IPS-20b (cell line): ENCODE measurements around the gene ANKK1.

Source experiments
- H3K27ac ChIP-seq: one replicate; pipeline ENCODE4 v1.5.1; 2013; ENCODE audit warnings: low read length
- H3K27me3 ChIP-seq: 2 replicates; pipeline ENCODE4 v1.6.1; 2013; ENCODE audit warnings: mild to moderate bottlenecking, low read length, inconsistent platforms; ENCODE audit not compliant: insufficient read depth
- H3K36me3 ChIP-seq: 2 replicates; pipeline ENCODE4 v1.6.1; 2013; ENCODE audit warnings: low read depth, mild to moderate bottlenecking, inconsistent platforms, low read length, moderate library complexity; ENCODE audit not compliant: insufficient read depth
- H3K4me1 ChIP-seq: 2 replicates; pipeline ENCODE4 v1.6.1; 2013; ENCODE audit warnings: mild to moderate bottlenecking, control low read depth, inconsistent platforms, low read length, moderate library complexity; ENCODE audit not compliant: insufficient read depth
- H3K4me3 ChIP-seq: 2 replicates; pipeline ENCODE4 v1.5.1; 2013; ENCODE audit warnings: mild to moderate bottlenecking, low read length, inconsistent platforms
- H3K9ac ChIP-seq: 2 replicates; pipeline ENCODE4 v1.6.1; 2013; ENCODE audit warnings: low read depth, mild to moderate bottlenecking, inconsistent platforms, low read length, moderate library complexity
- H3K9me3 ChIP-seq: 2 replicates; pipeline ENCODE4 v1.6.1; 2013; ENCODE audit warnings: mild to moderate bottlenecking, low read depth, low read length, inconsistent platforms; ENCODE audit not compliant: insufficient read depth

Gene ANKK1

GRCh38 chr11:113384551-113384950 is 3.0 kb upstream of the ANKK1 start:
- Histone ChIP-seq H3K36me3 (no peaks in the 10 kb centered on the region), H3K9me3 (no peaks in the 10 kb centered on the region), H3K9ac (no peak overlapping the region), H3K27ac (no peak overlapping the region), H3K4me3 (no peak overlapping the region), H3K27me3 (peaks cover 9% of the 10 kb centered on the region), H3K4me1 (0 out of 2 replicates have a peak, but pooled peaks cover under 1% of the 10 kb centered on the region)

- Histone ChIP-seq H3K27me3 (peaks cover 9% of the 10 kb centered on the region), H3K4me1 (0 out of 2 replicates have a peak, but pooled peaks cover 2% of the 10 kb centered on the region), H3K27ac (no peak overlapping the region), H3K4me3 (no peak overlapping the region), H3K9ac (no peak overlapping the region), H3K36me3 (no peaks in the 10 kb centered on the region), H3K9me3 (no peaks in the 10 kb centered on the region)
These were observed 1.8 kb upstream of the ANKK1 start for GRCh38 chr11:113385749-113386148.

DNA sequence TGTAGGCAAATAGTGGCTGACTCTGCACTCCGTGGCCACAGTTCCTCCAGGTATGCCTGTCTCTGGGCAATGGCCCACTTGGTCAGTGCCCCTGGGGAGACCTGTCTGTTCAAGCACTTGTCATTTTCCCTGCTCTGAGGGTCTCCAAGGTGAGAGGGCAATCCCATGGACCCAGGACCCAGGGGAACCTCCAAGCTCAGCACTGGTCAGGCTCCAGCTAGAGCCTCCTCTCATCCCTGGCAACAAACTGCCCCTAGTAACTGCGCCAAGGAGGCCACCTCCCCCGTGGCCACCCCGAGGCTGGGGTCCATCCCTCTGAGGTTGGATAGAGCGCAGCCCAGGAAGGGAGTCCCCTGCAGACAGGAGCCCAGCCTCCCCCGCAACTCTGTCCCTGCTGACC is 713 bp upstream of the ANKK1 start:
- Histone ChIP-seq H3K4me3 (no peak overlapping the region), H3K36me3 (no peaks in the 10 kb centered on the region), H3K9ac (no peak overlapping the region), H3K27ac (no peak overlapping the region), H3K9me3 (no peaks in the 10 kb centered on the region), H3K27me3 (peaks cover 12% of the 10 kb centered on the region), H3K4me1 (0 out of 2 replicates have a peak, but pooled peaks cover 2% of the 10 kb centered on the region)

DNA sequence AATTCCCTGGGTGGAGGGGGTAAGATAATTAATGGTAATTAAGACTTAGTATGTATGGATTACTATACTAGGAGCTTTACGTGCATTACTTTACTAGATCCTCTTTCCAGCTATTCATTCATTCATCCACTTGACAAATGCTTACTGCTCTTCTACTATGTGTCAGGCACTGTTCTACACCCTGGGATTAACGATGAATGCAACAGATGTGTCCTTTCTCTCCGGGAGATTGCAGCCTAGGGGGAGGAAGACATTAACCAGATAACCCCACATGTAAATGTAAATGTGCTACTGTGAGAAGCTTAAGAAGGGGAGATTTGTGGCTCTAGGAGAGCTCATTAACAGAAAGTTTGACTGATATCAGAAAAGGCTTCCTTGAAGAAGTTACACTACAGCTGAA is 1.7 kb downstream of the ANKK1 start:
- Histone ChIP-seq H3K4me3 (no peak overlapping the region), H3K9ac (no peak overlapping the region), H3K36me3 (no peaks in the 10 kb centered on the region), H3K27ac (no peak overlapping the region), H3K4me1 (0 out of 2 replicates have a peak, but pooled peaks cover 2% of the 10 kb centered on the region), H3K27me3 (peaks cover 13% of the 10 kb centered on the region), H3K9me3 (no peaks in the 10 kb centered on the region)

- no peak overlapping the region for H3K4me3 ChIP-seq
- peaks cover 6% of the 10 kb centered on the region for H3K27me3 ChIP-seq
- H3K4me1 ChIP-seq = 0 out of 2 replicates have a peak, but pooled peaks cover 2% of the 10 kb centered on the region
- no peaks in the 10 kb centered on the region for H3K9me3 ChIP-seq
- no peaks in the 10 kb centered on the region for H3K36me3 ChIP-seq
- no peak overlapping the region for H3K9ac ChIP-seq
- no peak overlapping the region for H3K27ac ChIP-seq
These were observed 4.8 kb downstream of the ANKK1 start for GRCh38 chr11:113392236-113392921.

DNA sequence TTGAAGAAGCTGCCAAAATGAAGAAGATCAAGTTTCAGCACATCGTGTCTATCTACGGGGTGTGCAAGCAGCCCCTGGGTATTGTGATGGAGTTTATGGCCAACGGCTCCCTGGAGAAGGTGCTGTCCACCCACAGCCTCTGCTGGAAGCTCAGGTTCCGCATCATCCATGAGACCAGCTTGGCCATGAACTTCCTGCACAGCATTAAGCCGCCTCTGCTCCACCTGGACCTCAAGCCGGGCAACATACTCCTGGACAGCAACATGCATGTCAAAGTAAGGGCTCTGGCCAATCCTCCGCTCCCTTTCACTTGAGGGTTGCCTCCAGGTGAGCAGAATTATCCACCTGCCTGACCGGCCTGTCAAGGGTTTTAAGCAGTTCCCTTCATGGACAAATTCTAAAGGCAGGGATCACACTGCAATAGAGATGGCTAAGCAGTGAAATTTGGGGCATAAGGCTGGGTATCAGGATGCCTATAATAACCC is 6.0 kb downstream of the ANKK1 start:
- Histone ChIP-seq H3K36me3 (no peaks in the 10 kb centered on the region), H3K9me3 (no peaks in the 10 kb centered on the region), H3K27ac (no peak overlapping the region), H3K4me3 (no peak overlapping the region), H3K9ac (no peak overlapping the region), H3K27me3 (peaks cover 4% of the 10 kb centered on the region; the same call in 1 of the 2 replicates), H3K4me1 (0 out of 2 replicates have a peak, but pooled peaks cover 2% of the 10 kb centered on the region)

GRCh38 chr11:113394919-113395318 is 7.3 kb downstream of the ANKK1 start:
- Histone ChIP-seq H3K9ac (no peak overlapping the region), H3K27ac (no peak overlapping the region)

GRCh38 chr11:113395782-113396336 is 8.3 kb downstream of the ANKK1 start:
- Histone ChIP-seq H3K9me3 (no peaks in the 10 kb centered on the region), H3K4me3 (no peak overlapping the region), H3K4me1 (no peaks in the 10 kb centered on the region), H3K27ac (no peak overlapping the region), H3K36me3 (no peaks in the 10 kb centered on the region), H3K9ac (no peak overlapping the region), H3K27me3 (peaks cover 4% of the 10 kb centered on the region; the same call in 1 of the 2 replicates)

More at GRCh38 chr11:113394919-113395318, 7.3 kb downstream of the ANKK1 start:
- no peaks in the 10 kb centered on the region for H3K4me1 ChIP-seq
- H3K4me3 ChIP-seq = no peak overlapping the region
- H3K36me3 ChIP-seq = no peaks in the 10 kb centered on the region
- peaks cover 4% of the 10 kb centered on the region; the same call in 1 of the 2 replicates for H3K27me3 ChIP-seq
- no peaks in the 10 kb centered on the region for H3K9me3 ChIP-seq

DNA sequence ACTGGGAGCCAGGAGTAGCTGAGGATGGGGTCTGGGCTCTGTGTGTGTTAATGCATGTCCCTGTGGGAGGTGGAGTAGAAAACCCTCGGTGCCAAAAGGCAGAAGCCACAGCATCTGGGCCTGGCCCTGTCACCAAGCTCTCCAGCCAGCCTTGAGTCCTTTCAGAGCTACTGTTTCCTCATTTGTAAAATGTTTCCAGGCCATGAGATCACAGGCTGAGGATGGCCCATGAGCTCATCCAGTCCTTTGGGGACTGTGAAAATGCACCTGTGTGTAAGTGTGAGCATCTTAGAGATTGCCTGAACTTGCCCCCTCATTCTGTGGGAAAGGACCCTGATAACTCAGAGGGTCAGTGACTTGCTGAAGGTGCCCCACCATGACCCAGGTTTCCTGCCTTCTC is 9.1 kb downstream of the ANKK1 start:
- H3K4me3 ChIP-seq = no peak overlapping the region

GRCh38 chr11:113397212-113397611 is 9.6 kb downstream of the ANKK1 start:
- Histone ChIP-seq H3K9ac (no peak overlapping the region), H3K27ac (no peak overlapping the region), H3K4me1 (no peaks in the 10 kb centered on the region), H3K4me3 (no peak overlapping the region), H3K36me3 (no peaks in the 10 kb centered on the region), H3K27me3 (no peaks in the 10 kb centered on the region; the same call in 1 of the 2 replicates), H3K9me3 (no peaks in the 10 kb centered on the region)

More for the DNA sequence above, 9.1 kb downstream of the ANKK1 start:
- Histone ChIP-seq H3K27me3 (peaks cover 4% of the 10 kb centered on the region; the same call in 1 of the 2 replicates), H3K9me3 (no peaks in the 10 kb centered on the region), H3K4me1 (no peaks in the 10 kb centered on the region), H3K9ac (no peak overlapping the region), H3K27ac (no peak overlapping the region), H3K36me3 (no peaks in the 10 kb centered on the region)

GRCh38 chr11:113397821-113398220 is 10.2 kb downstream of the ANKK1 start:
- Histone ChIP-seq H3K27me3 (peaks cover under 1% of the 10 kb centered on the region; the same call in 1 of the 2 replicates), H3K9ac (no peak overlapping the region), H3K4me1 (no peaks in the 10 kb centered on the region), H3K4me3 (no peak overlapping the region), H3K9me3 (no peaks in the 10 kb centered on the region), H3K27ac (no peak overlapping the region), H3K36me3 (no peaks in the 10 kb centered on the region)
